Nephron (organoid): Measurements from ENCODE around the gene PRTFDC1.
"Not testable (repeated sequence)": the region's sequence is repeated elsewhere in the genome, so short reads cannot be mapped to it uniquely, and the experiment has no call there.

Source experiments
- H3K27ac Mint-ChIP-seq, 3 experiments: 2 replicates each; pipeline ENCODE4 v1.8.0; 2020; ENCODE audit warnings: mixed read lengths in 3 of 3, mild to moderate bottlenecking in 2 of 3, moderate library complexity in 1 of 3
- H3K27me3 Mint-ChIP-seq: 2 replicates; pipeline ENCODE4 v1.8.0; 2021; ENCODE audit warnings: low read depth, mild to moderate bottlenecking, moderate library complexity, mixed read lengths
- H3K36me3 Mint-ChIP-seq: 2 replicates; pipeline ENCODE4 v1.8.0; 2020; ENCODE audit warnings: low read depth, mixed read lengths
- H3K4me1 Mint-ChIP-seq: 2 replicates; pipeline ENCODE4 v1.8.0; 2020; ENCODE audit warnings: mixed read lengths
- H3K4me3 Mint-ChIP-seq, 3 experiments: 2 replicates each; pipeline ENCODE4 v1.8.0; 2020; ENCODE audit warnings: mild to moderate bottlenecking in 3 of 3, mixed read lengths in 3 of 3, moderate library complexity in 2 of 3
- H3K9me3 Mint-ChIP-seq: 2 replicates; pipeline ENCODE4 v1.8.0; 2020; ENCODE audit warnings: mixed read lengths
- TF ChIP-seq, protein P1 (sequence below), 3 experiments: fragments of 200-600 bp; sonication (generic); IDR thresholded peaks; one replicate each; pipeline ENCODE4 v1.5.0; 2021; ENCODE audit warnings: antibody characterized with exemption in 3 of 3; ENCODE audit not compliant: unreplicated experiment in 3 of 3

PRTFDC1 gene

DNA sequence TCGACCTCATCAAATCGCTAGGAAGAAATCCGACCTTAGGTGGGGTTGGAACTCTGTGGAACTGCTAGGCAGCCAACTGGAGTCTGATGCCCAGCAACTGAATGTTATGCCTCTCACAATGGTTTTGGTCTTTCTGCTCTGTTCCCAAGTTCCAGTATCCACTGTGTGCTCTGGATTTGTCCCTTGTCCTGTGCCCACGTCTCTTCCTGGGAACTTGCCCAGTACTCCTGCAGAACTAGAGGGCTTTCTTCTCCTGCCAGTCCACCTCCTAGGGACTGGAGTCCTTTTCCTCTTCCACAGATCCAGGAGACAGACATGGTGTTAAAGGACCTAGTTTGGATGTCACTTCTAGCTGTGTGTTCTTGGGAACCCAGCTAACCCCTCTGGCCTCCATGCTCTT, 26.6 kb downstream of the PRTFDC1 start:
- H3K4me3 Mint-ChIP-seq, result no peak overlapping the region
- no peak overlapping the region for H3K27ac Mint-ChIP-seq
- H3K9me3 Mint-ChIP-seq, result peaks cover 25% of the 10 kb centered on the region
- H3K4me1 Mint-ChIP-seq, result peaks cover 25% of the 10 kb centered on the region
- H3K27me3 Mint-ChIP-seq, result no peaks in the 10 kb centered on the region
- TF ChIP-seq, protein P1, sequence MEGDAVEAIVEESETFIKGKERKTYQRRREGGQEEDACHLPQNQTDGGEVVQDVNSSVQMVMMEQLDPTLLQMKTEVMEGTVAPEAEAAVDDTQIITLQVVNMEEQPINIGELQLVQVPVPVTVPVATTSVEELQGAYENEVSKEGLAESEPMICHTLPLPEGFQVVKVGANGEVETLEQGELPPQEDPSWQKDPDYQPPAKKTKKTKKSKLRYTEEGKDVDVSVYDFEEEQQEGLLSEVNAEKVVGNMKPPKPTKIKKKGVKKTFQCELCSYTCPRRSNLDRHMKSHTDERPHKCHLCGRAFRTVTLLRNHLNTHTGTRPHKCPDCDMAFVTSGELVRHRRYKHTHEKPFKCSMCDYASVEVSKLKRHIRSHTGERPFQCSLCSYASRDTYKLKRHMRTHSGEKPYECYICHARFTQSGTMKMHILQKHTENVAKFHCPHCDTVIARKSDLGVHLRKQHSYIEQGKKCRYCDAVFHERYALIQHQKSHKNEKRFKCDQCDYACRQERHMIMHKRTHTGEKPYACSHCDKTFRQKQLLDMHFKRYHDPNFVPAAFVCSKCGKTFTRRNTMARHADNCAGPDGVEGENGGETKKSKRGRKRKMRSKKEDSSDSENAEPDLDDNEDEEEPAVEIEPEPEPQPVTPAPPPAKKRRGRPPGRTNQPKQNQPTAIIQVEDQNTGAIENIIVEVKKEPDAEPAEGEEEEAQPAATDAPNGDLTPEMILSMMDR (IDR thresholded peaks at IDR 0.05; ENCODE audit: unreplicated experiment in 3 of 3), result no peak
- peaks cover 40% of the 10 kb centered on the region for H3K36me3 Mint-ChIP-seq

DNA sequence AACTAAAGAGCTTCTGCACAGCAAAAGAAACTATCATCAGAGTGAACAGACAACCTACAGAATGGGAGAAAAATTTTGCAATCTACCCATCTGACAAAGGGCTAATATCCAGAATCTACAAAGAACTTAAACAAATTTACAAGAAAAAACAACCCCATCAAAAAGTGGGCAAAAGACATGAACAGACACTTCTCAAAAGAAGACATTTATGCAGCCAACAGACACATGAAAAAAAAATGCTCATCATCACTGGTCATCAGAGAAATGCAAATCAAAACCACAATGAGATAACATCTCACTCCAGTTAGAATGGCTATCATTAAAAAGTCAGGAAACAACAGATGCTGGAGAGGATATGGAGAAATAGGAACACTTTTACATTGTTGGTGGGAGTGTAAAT, 27.9 kb downstream of the PRTFDC1 start:
- not testable (repeated sequence) for H3K27me3 Mint-ChIP-seq, H3K4me3 Mint-ChIP-seq, H3K27ac Mint-ChIP-seq
- peaks cover 29% of the 10 kb centered on the region for H3K9me3 Mint-ChIP-seq
- H3K36me3 Mint-ChIP-seq, result peaks cover 44% of the 10 kb centered on the region
- peaks cover 14% of the 10 kb centered on the region for H3K4me1 Mint-ChIP-seq

DNA sequence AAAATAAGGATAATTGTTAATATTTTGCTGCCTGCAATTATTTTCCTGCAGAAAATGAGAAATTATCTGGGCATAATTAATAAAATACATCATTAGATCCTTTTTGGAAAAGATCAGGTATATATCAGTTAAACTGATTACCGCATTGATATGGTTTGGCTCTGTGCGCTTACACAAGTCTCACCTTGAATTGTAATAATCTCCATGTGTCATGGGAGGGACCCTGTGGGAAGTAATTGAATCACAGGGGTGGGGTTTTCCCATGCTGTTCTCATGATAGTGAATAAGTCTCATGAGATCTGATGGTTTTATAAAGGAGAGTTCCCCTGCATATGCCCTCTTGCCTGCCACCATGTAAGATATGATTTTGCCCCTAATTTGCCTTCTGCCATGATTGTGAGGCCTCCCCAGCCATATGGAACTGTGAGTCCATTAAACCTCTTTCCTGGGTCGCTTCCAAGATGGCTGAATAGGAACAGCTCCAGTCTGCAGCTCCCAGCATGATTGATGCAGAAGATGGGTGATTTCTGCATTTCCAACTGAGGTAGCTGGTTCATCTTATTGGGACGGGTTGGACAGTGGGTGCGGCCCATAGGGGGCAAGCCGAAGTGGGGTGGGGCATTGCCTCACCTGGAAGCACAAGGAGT, 30.1 kb downstream of the PRTFDC1 start:
- Mint-ChIP-seq H3K9me3 (peaks cover 29% of the 10 kb centered on the region), H3K36me3 (peaks cover 44% of the 10 kb centered on the region), H3K27ac (peak overlapping the region in 1 of 3 experiments; percentile 37)
- H3K4me1 Mint-ChIP-seq, H3K4me3 Mint-ChIP-seq, H3K27me3 Mint-ChIP-seq: not testable (repeated sequence)

DNA sequence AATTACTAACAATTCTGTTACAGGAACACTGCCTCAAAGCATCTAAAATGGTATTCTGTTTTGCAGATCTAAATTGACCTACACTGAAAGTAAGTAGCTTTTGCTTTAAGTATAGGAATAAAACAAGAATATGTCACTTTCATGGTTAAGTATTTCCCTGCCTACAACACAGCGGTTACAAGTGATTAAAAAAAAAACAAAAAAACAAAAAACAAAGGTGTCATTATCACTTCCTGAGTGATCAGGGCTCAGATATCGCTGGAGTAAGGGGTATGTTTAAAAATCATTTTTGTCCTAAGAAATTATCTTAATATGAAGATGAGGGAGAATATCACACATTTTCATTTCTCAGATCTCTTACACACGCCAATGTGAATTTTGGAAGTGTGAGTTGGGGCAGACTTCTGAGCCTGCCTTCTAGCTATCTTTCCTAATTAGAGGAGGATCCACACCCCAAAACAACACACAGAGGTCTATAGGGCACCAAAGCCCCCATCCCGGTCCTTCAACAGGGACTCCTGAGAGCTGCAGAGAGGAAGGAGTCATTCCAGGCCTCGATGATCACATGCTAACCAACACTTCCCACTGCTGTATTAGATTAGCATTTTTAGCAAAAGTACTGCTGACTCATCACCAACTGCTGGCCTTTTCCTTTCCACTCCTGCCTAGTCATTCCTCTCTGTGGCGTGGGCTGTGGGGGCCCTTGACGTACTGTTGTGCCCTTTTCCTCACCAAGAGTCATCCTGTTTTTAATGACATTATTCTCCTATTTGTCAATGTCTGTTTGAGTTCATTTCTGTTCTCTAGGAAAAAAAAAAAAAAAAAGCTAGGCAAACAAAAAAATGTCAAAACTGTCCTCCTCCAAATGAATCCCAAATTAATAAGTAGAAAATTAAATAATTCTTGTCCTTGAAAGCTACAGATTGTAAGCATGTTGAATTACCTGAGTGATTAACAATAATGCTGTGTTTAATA, 31.2 kb downstream of the PRTFDC1 start:
- Mint-ChIP-seq H3K9me3 (peaks cover 29% of the 10 kb centered on the region), H3K27ac (peak overlapping the region; percentile 82 to 88 (median 85)), H3K36me3 (peaks cover 41% of the 10 kb centered on the region), H3K4me3 (no peak overlapping the region), H3K4me1 (peaks cover 9% of the 10 kb centered on the region), H3K27me3 (no peaks in the 10 kb centered on the region)
- TF ChIP-seq, protein P1 (IDR thresholded peaks at IDR 0.05; ENCODE audit: unreplicated experiment in 3 of 3), result no peak

DNA sequence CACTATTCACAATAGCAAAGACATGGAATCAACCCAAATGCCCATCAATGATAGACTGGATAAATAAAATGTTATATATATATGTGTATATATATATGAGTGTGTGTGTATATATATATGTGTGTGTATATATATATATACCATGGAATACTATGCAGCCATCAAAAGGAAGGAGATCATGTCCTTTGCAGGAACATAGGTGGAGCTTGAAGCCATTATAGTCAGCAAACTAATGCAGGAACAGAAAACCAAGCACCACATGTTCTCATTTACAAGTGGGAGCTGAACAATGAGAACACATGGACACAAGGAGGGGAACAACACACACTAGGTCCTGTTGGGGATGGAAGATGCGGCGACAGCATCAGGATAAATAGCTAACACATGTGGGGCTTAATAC, 32.2 kb downstream of the PRTFDC1 start:
- H3K4me1 Mint-ChIP-seq, H3K27me3 Mint-ChIP-seq, H3K27ac Mint-ChIP-seq, H3K4me3 Mint-ChIP-seq: not testable (repeated sequence)
- H3K36me3 Mint-ChIP-seq, result peaks cover 31% of the 10 kb centered on the region
- H3K9me3 Mint-ChIP-seq, result peaks cover 22% of the 10 kb centered on the region

DNA sequence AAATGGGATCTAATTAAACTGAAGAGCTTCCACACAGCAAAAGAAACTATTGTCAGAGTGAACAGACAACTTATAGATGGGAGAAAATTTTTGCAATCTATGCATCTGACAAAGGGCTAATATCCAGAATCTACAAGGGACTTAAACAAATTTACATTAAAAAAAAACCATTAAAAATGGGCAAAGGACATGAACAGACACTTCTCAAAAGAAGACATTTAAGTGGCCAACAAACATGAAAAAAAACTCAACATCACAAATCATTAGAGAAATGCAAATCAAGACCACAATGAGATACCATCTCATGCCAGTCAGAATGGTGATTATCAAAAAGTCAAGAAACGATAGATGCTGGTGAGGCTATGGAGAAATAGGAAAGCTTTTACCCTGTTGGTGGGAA, 32.8 kb downstream of the PRTFDC1 start:
- H3K27me3 Mint-ChIP-seq, H3K27ac Mint-ChIP-seq, H3K4me1 Mint-ChIP-seq, H3K4me3 Mint-ChIP-seq: not testable (repeated sequence)
- H3K9me3 Mint-ChIP-seq, result peaks cover 18% of the 10 kb centered on the region
- peaks cover 26% of the 10 kb centered on the region for H3K36me3 Mint-ChIP-seq

DNA sequence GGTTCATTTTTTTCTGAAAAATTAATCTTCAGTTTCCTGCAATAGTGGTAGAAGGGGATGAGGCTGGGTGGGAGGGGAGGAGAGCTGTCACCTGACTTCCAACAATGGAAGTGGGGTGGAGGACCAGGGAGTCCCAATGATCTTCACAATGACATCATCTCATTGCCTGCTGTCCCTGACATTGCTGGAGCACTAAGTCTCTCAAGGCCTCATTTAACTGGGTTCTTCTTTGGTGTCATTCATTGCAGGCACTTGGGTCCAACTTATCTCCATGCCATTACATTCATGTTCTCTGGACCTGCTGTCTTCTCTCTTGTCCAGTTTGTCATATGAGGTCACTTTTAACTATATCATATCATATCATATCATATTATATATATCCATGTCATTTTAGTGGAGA, 34.4 kb downstream of the PRTFDC1 start:
- Mint-ChIP-seq H3K36me3 (peaks cover 11% of the 10 kb centered on the region), H3K4me1 (peaks cover 9% of the 10 kb centered on the region), H3K27me3 (no peaks in the 10 kb centered on the region), H3K9me3 (peaks cover 3% of the 10 kb centered on the region), H3K4me3 (no peak overlapping the region), H3K27ac (no peak overlapping the region)
- TF ChIP-seq, protein P1 (IDR thresholded peaks at IDR 0.05; ENCODE audit: unreplicated experiment in 3 of 3), result no peak

DNA sequence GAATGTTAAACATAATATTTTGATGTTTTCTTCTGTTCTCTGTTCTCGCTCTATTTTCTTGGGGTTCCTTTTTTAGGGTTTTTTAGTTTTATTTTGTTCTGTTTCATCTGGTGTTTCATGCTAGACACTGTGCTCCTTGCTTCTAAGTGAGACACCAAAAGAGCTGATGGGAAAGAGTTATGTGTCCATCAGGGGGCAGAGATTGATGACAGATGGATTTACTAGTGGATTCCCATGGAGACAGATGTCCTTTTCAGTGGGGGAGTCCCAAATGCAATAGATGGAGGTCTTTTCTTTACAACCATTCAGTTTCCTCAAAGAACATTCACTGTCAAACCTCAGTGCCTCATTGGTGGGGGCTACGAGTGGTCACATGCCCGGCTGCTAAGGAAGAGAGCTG, 34.9 kb downstream of the PRTFDC1 start:
- Mint-ChIP-seq H3K4me1 (peaks cover 9% of the 10 kb centered on the region), H3K27ac (no peak overlapping the region), H3K4me3 (no peak overlapping the region), H3K36me3 (peaks cover 11% of the 10 kb centered on the region), H3K9me3 (peaks cover 3% of the 10 kb centered on the region), H3K27me3 (no peaks in the 10 kb centered on the region)
- TF ChIP-seq, protein P1 (IDR thresholded peaks at IDR 0.05; ENCODE audit: unreplicated experiment in 3 of 3), result no peak
